Adrenal gland (tissue), 12 donors: ENCODE results near the gene NCKAP5. TPM values are rescaled to one million over a fixed set of nuclear protein-coding genes. Genes with fewer than 3 reads are reported as not detected.

ENCODE experiments used
- DNase-seq, 7 donors: peaks; one replicate each; pipeline ENCODE4 v3.0.0-alpha.2; 2019 to 2020
- H3K27ac ChIP-seq, 5 donors: fragments of 200-600 bp; sonication (generic) in 4 of 5; 1 replicate in 3 of 5; 2 replicates in 2 of 5; pipeline versions ENCODE4 v1.5.1 to v1.8.0; 2016 to 2020; ENCODE audit warnings: mild to moderate bottlenecking in 1 of 5
- H3K27me3 ChIP-seq: fragments of 200-600 bp; 2 replicates; pipeline ENCODE4 v1.8.0; 2021
- H3K36me3 ChIP-seq, 2 donors: fragments of 200-600 bp; replicated peaks in 1 of 2; 1 replicate in 1 of 2; 2 replicates in 1 of 2; pipeline versions ENCODE4 v1.5.1 to v1.8.0; 2018 to 2022
- H3K4me1 ChIP-seq, 2 donors: fragments of 200-600 bp; replicated peaks in 1 of 2; 1 replicate in 1 of 2; 2 replicates in 1 of 2; pipeline versions ENCODE4 v1.5.1 to v1.8.0; 2018 to 2021
- H3K4me3 ChIP-seq, 4 donors: fragments of 200-600 bp; sonication (generic) in 3 of 4; one replicate each; pipeline ENCODE4 v1.5.1; 2016 to 2018
- H3K9me3 ChIP-seq, 3 donors: fragments of 200-600 bp; sonication (generic) in 1 of 3; replicated peaks in 1 of 3; 1 replicate in 2 of 3; 2 replicates in 1 of 3; pipeline versions ENCODE4 v1.5.1 to v1.8.0; 2016 to 2021
- POLR2A ChIP-seq, 2 donors: fragments of 450-650 bp; IDR thresholded peaks; one replicate each; pipeline ENCODE4 v1.6.1; 2017; ENCODE audit warnings: antibody characterized with exemption in 2 of 2, mild to moderate bottlenecking in 2 of 2, moderate library complexity in 1 of 2
- WGBS, 4 donors: extraction: QIAGEN DNeasy Blood & Tissue Kit in 2 of 4; methylation state at CpG; one replicate each; pipeline versions ENCODE4 v1.1.5 to v1.1.7; 2013 to 2017; 5-methylcytosine and 5-hydroxymethylcytosine counted together
- intact Hi-C, 2 donors: fragments of 100-400 bp; cut with DNase I; formaldehyde crosslinking; loops; one replicate each; pipeline versions ENCODE4 v1.14.1 to v1.15.0; 2022 to 2023
- polyA plus RNA-seq, 3 donors: library from polyadenylated mRNA; stranded (reverse); fragments of 200-250 nt in 2 of 3; fragments of 350-450 nt in 1 of 3; fragmentation: Illumina TruSeq in 1 of 3; extraction: RNeasy Lipid Tissue Mini Kit (QIAGEN cat#74804) in 1 of 3; gene quantifications; one replicate each; pipeline ENCODE4 v1.2.3, GENCODE V29; 2013 to 2014
- total RNA-seq, 9 donors: library from RNA; depleted of rRNA in 4 of 9; stranded (reverse); fragments of >200 nt in 4 of 9; fragments of 120-200 nt in 1 of 9; fragmentation: NEBNext Ultra II Directional in 1 of 9; extraction: Animal tissue kit (Norgen Biotek cat#: 25700) in 1 of 9; gene quantifications; one replicate each; pipeline versions ENCODE4 v1.1.0 to v1.2.4, GENCODE V29; 2013 to 2023
- TF ChIP-seq, protein P1 (sequence below), 6 experiments: fragments of 450-650 bp in 4 of 6; fragments of 200-600 bp in 2 of 6; sonication (generic) in 1 of 6; IDR thresholded peaks; 1 replicate in 5 of 6; 2 replicates in 1 of 6; pipeline versions ENCODE4 v1.5.1 to v1.8.0; 2016 to 2021; ENCODE audit warnings: antibody characterized with exemption in 6 of 6, mild to moderate bottlenecking in 2 of 6, moderate library complexity in 1 of 6
- donor health status: healthy with polysubstance abuse.
- donor health status: Bipolar disorder and iron deficiency.
- donor health status: DM: yes; HTN: yes; CAD: no.
- donor health status: DM: no; HTN: no; CAD: no.
- donor health status: DM: no; HTN: no; CAD: no.
- donor health status: DM: yes; HTN: yes; CAD: no.

The NCKAP5 gene
- total and polyA plus RNA-seq, 12 donors = 0.06 to 3.1 (median 1.1) TPM

DNA sequence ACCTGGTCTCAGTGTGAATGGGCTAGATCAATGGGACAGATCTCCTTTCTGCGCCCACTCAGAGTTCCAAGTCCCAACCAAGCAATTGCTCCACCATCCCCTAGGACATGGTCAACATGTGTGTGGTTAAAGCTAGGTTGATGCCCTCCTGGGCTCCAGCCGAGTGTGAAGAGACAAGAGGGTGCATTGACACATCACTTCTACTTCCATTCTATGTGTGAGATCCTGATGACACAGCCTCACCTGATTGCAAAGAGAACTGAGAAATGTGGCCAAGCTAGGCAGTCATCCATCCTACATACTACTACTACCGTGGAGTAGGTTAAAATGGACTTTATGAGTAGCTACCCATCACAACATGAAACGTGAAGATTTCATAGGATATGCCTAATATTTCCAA is 106.8 kb downstream of the NCKAP5 start:
- WGBS, 4 donors = 66 to 83% (median 79%) methylated on average over 4 of the region's 4 CpGs
- no peaks in the 10 kb centered on the region for H3K27me3 ChIP-seq
- no peak for TF ChIP-seq POLR2A (IDR thresholded peaks at IDR 0.05)
- TF ChIP-seq, protein P1, sequence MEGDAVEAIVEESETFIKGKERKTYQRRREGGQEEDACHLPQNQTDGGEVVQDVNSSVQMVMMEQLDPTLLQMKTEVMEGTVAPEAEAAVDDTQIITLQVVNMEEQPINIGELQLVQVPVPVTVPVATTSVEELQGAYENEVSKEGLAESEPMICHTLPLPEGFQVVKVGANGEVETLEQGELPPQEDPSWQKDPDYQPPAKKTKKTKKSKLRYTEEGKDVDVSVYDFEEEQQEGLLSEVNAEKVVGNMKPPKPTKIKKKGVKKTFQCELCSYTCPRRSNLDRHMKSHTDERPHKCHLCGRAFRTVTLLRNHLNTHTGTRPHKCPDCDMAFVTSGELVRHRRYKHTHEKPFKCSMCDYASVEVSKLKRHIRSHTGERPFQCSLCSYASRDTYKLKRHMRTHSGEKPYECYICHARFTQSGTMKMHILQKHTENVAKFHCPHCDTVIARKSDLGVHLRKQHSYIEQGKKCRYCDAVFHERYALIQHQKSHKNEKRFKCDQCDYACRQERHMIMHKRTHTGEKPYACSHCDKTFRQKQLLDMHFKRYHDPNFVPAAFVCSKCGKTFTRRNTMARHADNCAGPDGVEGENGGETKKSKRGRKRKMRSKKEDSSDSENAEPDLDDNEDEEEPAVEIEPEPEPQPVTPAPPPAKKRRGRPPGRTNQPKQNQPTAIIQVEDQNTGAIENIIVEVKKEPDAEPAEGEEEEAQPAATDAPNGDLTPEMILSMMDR (IDR thresholded peaks at IDR 0.05) = no peak
- no peaks in the 10 kb centered on the region for H3K4me1 ChIP-seq
- intact Hi-C loops = no loop called here
- no peak overlapping the region for H3K4me3 ChIP-seq
- H3K36me3 ChIP-seq = no peaks in the 10 kb centered on the region
- H3K9me3 ChIP-seq = no peaks in the 10 kb centered on the region
- DNase-seq = no peak
- H3K27ac ChIP-seq = no peak overlapping the region

DNA sequence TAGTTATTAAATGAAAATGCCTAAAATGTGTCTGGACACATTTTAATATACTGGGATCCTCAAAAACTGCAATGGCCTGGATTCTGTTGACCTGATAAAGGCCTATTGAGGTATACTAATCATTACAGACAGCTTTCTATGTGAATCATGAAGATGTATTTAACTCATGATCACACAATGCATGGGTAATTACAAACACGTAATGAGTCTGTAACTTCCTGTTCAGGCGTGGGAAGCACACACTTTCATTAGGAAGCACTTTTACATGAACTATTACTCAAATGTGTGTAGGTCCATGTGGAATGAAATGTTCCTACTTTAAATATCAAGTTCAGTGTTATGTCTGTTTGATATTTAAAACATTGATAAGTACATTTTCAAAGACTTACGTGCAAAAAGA is 108.7 kb downstream of the NCKAP5 start:
- Histone ChIP-seq H3K9me3 (no peaks in the 10 kb centered on the region), H3K27ac (no peak overlapping the region), H3K4me1 (no peaks in the 10 kb centered on the region), H3K36me3 (no peaks in the 10 kb centered on the region), H3K4me3 (no peak overlapping the region), H3K27me3 (no peaks in the 10 kb centered on the region)
- 75 to 88% (median 84%) methylated on average over 3 of the region's 3 CpGs for WGBS, 4 donors
- intact Hi-C loops = no loop called here
- TF ChIP-seq, protein P1 (IDR thresholded peaks at IDR 0.05) = no peak
- TF ChIP-seq POLR2A (IDR thresholded peaks at IDR 0.05) = no peak
- DNase-seq = no peak

DNA sequence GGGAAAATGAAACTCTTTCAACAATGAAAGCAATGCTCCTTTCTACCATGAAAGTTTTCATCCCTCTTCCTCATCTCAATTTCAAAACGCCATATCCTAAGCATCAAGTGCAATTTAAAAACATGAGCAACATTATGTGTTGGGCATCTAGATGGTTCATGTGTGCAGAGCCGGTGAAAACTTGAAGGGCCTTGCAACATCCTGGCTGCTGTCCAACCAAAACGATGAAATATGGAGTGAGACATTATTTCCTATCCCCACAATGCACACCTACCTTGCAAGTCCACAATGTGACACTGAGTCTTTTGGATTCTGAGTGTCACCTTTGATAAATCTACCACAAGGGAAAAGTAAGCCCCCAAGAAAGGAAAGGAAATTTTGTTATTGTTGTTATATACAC is 110.0 kb downstream of the NCKAP5 start:
- Histone ChIP-seq H3K27ac (no peak overlapping the region), H3K27me3 (no peaks in the 10 kb centered on the region), H3K36me3 (no peaks in the 10 kb centered on the region), H3K4me1 (no peaks in the 10 kb centered on the region), H3K9me3 (no peaks in the 10 kb centered on the region), H3K4me3 (no peak overlapping the region)
- no peak for DNase-seq
- TF ChIP-seq, protein P1 (IDR thresholded peaks at IDR 0.05) = no peak
- TF ChIP-seq POLR2A (IDR thresholded peaks at IDR 0.05) = no peak
- intact Hi-C loops = no loop called here
- 46 to 59% (median 52%) methylated on average over 3 of the region's 3 CpGs for WGBS, 4 donors

DNA sequence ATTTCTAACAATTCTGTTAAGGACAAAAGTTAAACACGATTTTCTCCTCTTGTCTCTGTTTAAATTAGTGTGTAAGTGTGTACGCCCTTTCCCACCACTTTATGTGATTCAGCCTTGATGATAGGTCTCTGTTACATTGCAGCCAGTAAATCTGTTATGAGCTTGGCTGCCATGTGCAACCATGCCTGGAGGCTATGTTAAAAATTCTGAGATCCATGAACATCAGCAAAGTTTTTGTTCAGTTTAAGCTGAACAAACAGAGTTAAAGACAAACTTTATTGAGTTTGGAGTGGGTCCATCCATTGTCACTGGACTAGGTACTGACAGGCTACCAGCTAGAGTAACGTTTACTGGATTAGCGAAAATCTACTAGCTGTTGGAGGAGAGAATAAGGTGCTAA is 110.4 kb downstream of the NCKAP5 start:
- 78 to 89% (median 81%) methylated on average over 4 of the region's 4 CpGs for WGBS, 4 donors
- TF ChIP-seq POLR2A (IDR thresholded peaks at IDR 0.05) = no peak
- TF ChIP-seq, protein P1 (IDR thresholded peaks at IDR 0.05) = no peak
- intact Hi-C loops = no loop called here
- Histone ChIP-seq H3K27me3 (no peaks in the 10 kb centered on the region), H3K4me1 (no peaks in the 10 kb centered on the region), H3K4me3 (no peak overlapping the region), H3K9me3 (no peaks in the 10 kb centered on the region), H3K27ac (no peak overlapping the region), H3K36me3 (no peaks in the 10 kb centered on the region)
- DNase-seq = no peak
